Bone marrow (tissue), 2 donors: Measurements from ENCODE around the gene FUBP3.

Source experiments
- DNase-seq, 2 donors: peaks; one replicate each; lab custom pipeline; 2025; lab: John Stamatoyannopoulos, UW

The FUBP3 gene

GRCh38 chr9:130634191-130634768 is 54.9 kb downstream of the FUBP3 start:
- DNase-seq = no peak

DNA sequence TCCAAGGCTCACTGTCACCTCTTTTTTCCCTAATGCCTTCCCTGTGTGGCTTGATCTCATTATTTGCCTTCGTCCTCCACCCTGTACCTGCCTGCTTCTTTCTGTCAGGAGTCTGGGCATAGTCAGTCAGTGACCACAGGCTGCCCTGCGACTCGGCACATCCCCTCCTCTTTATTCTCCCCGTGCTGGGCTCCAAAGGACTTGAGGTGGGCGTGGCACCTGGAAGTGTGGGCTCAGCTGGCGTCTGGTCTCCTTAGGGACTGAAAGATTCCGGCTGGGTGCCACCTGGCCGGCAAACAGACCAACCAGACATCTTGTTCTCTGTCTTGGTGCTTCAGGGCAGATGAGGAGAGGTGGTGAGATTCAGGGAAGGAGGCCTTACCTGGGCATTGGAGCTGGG is 55.4 kb downstream of the FUBP3 start:
- DNase-seq = no peak

- DNase-seq = no peak
Observed at GRCh38 chr9:130635306-130635705, 55.9 kb downstream of the FUBP3 start.

DNA sequence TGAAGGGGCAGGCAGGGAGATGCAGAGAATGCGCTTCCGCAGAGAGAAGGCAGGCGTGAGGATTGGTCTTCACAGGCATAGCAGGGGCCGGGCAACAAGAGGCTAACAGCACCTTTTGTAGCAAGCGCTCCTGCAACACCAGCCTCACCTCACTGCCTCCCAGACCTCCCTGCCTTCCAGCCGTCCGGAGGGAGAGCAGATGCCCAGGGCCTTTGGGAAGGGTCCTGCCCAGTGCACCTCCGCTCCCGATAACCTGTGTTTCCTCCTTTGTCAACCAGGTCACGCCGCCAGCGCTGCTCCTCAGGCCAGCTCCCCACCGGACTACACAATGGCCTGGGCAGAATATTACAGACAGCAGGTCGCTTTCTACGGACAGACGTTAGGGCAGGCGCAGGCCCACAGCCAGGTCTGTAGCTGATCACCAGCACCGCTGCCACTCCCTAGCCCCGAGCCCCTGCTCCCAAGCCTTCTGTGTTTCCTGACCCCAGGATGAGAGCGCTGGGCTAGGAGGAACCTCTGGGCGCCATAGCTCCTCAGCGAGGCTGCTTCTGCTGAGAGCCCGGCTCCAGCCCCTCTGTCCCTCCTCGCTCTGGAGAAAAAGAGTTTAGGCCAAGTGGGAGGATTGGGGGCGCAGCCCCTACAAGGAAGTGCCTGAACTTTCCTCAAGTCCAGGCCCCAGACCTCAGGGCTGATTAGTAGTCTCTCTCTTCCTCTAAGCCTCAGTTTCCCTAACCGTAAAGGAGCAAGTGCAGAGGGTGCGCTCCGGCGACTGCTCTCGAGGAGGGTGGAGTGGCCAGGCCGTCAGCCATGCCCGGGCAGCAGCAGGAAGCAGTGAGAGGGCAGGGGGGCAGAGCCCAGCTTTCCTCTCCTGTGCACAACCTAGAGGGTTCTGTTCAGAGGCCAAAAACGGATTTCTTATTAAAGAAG is 56.6 kb downstream of the FUBP3 start:
- no peak for DNase-seq

GRCh38 chr9:130636648-130637020 is 57.3 kb downstream of the FUBP3 start:
- no peak for DNase-seq

DNA sequence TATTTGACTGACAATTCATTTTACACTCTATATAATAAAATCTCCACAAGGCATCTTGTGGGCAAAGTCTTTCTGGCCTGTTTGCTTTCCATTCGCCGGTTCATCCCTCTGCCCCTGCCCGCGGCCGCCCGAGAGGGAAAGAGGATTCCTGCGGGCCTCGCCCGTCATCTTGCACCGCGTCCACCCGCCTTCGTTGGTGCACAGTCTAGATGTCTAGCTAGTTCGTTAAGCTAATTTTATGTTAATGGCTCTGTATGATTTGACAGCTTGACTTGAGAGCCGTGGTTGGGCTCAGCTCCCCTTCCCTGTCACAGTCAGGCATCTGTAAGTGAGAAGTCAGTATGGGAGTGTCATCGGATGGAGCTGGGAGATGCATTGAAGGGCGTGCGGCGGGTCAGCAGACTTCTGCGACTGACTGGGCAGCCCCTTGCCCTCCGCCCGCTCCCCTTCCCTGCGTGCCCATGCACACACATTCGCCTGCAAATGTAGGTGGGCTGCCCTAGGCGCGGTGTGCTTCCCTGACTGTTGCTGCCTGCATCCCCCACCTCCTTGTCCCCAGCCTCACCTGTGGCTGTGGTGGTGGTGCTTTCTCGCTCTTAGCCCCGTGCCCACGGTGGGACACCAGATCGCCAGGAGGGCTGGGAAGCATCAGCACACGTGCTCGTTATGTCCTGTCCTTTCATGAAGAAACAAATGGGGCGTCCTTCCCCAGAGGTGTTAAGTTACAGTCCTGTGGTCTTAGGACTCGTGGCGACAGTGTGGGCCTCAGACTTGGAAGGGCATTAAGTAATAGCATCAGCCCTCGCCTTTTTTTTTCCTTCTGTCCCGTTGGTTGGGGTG is 59.1 kb downstream of the FUBP3 start:
- DNase-seq = no peak

- DNase-seq = no peak
Observed at GRCh38 chr9:130639124-130639765, 59.9 kb downstream of the FUBP3 start.

- DNase-seq = no peak
Observed at GRCh38 chr9:130639866-130640555, 60.6 kb downstream of the FUBP3 start.

DNA sequence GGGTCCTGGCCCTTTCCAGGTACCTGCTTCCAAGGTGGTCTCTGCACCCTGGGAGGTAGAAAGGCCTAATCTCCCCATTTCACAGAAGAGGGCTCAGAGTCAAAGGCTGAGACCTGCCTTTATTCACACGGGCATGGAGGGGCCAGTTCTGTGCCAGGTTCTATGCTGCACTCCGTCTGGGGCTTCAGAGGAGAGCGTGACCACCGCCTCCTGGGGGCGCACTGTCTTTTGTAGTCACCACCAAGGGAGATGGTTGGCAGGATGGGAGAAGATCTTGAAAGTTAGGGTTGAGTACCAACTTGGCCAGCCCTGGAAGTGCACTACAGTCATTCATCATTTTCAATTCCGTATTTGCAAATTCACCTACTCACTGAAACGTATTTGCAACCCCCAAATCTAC is 61.3 kb downstream of the FUBP3 start:
- no peak for DNase-seq

DNA sequence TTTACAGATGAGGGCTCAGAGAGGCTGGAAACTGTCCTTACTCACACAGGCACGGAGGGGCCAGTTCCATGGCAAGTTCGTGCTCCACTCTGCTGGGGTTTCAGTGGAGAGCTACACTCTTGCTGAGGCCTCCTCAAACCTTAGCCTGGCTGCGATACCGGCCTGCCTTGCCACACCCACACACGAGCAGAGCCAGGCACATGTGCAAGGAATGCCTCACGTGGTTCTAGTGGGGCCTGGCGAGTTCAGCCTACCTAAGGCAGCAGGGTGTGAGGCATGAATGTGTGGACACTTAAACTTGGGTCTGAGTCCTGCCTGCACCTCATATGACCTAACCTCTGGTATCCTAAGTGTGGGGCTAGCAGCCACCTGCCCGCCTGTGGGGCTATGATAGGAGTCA is 63.5 kb downstream of the FUBP3 start:
- no peak for DNase-seq

- DNase-seq = no peak
Observed at GRCh38 chr9:130651221-130651620, 71.8 kb downstream of the FUBP3 start.

DNA sequence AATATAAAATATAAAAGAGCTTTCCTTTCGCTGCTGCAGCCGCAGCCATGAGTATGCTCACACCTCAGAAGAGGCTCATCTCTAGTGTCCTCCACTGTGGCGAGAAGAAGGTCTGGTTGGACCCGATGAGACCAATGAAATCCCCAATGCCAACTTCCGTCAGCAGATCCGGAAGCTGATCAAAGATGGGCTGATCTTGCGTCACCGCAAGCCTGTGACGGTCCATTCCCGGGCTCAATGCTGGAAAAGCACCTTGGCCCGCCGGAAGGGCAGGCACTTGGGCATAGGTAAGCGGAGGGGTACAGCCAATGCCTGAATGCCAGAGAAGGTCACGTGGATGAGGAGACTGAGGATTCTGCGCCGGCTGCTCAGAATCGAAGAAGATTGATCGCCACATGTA is 72.4 kb downstream of the FUBP3 start:
- DNase-seq = no peak

GRCh38 chr9:130654879-130655278 is 75.5 kb downstream of the FUBP3 start:
- no peak for DNase-seq

DNA sequence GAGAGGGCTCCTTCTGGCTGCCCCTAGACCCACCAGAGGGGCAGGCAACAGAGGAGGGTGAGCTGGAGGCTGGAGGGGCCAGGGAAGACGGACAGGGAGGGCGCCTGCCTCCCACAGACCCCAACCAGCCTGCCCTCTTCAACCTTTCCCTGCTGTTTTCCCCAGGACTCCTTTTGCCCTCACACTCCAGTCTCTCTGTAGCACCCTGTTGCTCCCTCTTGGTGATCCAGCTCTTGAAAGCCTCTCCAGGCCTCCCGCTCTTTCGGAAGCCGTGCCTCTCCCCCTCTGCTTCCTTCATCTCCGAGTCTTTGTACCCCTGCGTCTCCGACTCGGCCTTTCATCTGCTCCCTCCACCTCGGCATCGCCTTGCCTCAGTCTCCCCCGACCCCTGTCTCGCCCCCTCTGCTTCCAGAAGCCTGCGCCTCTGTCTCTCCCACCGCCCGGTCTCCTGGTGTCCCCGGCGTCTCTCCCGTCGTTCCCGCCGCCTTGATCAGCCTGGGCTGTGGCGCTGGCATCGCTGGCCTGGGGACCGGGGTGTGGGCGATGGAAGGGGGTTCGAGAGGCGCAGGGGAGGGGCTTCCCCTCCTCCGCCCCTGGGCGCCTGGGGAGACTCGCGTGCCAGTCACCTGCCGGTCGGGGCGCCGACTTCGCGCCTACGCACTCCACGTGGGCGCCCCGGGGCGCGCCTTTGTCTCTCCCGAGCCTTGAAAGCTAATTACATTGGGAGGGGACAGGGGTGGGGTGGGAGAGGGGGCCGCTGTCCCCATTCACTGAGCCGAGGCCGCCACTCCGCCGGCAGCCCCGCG is 79.7 kb downstream of the FUBP3 start:
- DNase-seq = no peak

DNA sequence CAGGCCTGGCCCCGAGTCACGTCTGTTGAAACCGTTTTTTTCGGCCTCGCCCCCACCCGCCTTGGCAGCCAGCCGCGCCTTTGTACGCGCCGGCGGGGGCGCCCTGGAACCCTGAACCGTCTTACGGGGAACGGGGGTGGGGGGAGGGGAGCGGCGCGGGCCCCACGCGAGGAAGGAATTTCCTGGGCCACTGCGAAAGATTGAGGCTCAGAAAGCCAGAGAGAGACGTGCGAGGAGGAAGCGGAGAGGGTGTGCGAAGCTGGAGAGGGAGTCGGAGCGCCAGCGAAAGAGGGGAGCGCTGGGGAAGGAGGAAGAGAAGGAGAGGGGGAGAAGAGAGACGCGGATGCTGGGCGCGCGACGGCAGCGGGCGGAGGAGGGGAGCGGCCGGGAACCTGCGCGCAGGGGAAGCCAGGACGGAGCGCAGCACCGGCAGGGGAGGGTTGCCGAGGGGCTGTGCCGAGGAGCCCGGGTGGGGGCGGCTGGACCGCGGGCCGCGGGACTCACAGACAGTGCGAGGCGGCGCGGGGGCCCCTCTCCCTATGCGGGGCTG is 80.4 kb downstream of the FUBP3 start:
- no peak for DNase-seq

DNA sequence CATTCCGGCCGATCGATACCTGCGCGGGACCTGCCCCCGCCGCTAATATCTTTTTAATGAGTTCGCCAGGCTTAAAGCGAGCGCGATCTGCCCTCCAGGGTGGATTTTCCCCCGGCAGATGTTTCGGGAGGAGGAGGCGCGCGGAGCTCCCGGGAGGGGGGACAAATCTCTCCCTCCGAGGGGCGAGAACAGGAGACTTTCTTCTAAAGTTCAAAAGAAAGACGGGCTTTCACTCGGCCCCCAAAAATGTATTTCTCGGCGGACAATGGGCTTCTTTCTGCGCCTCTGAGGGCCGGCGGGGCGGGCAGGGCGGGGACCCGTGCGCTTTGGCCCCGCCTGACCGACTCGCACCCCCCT is 80.9 kb downstream of the FUBP3 start:
- DNase-seq = no peak

DNA sequence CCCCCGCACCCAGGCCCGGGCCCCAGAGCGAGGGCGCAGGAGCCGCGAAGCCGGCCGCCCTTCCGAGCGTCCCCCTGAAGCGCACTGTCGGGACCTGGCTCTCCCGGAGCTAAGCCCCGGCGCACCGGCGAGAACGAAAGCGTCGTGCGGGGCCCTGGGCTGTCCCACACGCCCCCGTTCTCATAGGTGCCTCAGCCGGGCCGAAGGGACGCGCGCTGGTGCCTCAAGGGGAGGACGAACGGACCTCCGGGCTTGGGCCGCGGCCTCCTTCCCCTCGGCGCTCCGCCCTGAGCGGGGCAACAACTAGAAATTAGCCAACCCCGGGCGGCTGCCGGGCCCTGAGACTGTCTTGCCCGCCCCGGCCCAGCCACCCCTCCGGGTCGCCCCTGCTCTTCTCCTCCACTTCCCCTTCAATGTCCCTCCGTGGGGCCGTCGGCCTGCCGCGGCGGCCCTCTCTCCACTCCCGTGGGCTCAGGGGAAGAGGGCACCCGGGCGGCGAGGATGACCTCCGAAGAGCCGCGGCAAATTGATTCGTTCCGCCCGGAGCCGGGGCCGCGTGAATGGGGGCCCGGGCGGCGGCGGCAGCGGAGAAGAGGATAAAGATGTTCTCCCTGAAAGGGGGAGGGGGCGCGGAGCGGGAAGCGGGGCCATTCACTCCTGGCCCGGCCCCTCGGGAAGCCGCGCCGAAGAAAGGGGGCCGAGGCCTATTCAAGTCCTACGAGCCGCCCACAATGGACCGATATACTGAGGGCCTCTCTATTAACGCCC is 81.5 kb downstream of the FUBP3 start:
- DNase-seq = no peak

- DNase-seq = no peak
Observed at GRCh38 chr9:130661451-130662098, 82.2 kb downstream of the FUBP3 start.
